Measurements from ENCODE around the gene PLEKHH2.

DNA sequence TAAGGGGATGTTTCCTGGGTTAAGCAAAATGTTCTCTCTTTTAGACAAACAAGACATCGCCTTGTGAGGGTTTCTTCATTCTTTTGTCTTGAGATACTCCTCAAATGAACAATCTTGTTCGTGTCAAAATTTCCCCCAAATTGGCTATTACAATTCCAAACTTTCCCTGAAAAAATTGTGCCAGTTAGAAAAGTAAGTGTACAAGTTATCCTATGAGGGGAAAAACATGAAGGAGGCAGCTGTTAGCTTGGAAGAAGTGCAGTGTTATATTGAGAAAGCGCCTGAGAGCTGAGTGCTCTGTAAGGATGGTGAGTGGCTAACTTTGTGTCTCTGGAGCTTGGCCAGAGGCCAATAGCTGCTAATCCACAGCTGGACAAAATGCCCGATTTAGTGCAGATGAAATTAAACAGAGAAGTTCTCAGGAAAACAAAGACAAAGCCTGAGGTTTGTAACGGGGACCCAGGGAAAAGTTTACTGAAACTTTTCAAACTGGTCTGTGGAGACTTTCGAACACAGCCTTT is 14.1 kb upstream of the PLEKHH2 start:
- TF ChIP-seq, protein P1, sequence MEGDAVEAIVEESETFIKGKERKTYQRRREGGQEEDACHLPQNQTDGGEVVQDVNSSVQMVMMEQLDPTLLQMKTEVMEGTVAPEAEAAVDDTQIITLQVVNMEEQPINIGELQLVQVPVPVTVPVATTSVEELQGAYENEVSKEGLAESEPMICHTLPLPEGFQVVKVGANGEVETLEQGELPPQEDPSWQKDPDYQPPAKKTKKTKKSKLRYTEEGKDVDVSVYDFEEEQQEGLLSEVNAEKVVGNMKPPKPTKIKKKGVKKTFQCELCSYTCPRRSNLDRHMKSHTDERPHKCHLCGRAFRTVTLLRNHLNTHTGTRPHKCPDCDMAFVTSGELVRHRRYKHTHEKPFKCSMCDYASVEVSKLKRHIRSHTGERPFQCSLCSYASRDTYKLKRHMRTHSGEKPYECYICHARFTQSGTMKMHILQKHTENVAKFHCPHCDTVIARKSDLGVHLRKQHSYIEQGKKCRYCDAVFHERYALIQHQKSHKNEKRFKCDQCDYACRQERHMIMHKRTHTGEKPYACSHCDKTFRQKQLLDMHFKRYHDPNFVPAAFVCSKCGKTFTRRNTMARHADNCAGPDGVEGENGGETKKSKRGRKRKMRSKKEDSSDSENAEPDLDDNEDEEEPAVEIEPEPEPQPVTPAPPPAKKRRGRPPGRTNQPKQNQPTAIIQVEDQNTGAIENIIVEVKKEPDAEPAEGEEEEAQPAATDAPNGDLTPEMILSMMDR (IDR thresholded peaks at IDR 0.05; ENCODE audit: insufficient read depth, low read depth, low read length): no peak
- TF ChIP-seq EZH2 (IDR thresholded peaks at IDR 0.05; ENCODE audit: insufficient read depth, low read length): no peak

Data from astrocyte (in vitro differentiated cells and primary cell).